ENCODE data around the gene ARHGAP19. TPM values are rescaled to one million over a fixed set of nuclear protein-coding genes. Genes with fewer than 3 reads are reported as not detected.

The ARHGAP19 gene
- total RNA-seq, 2 donors from 2014 or later = 8.0 to 9.8 TPM

- no peak for DNase-seq
- Histone ChIP-seq H3K4me1 (no peaks in the 10 kb centered on the region), H3K27ac (no peak overlapping the region), H3K27me3 (peaks cover 6% of the 10 kb centered on the region), H3K4me3 (no peak overlapping the region), H3K9ac (ENCODE audit: low read depth in 2 of 2, low read length in 2 of 2) (no peak overlapping the region), H3K9me3 (no peaks in the 10 kb centered on the region), H3K36me3 (no peaks in the 10 kb centered on the region)
- intact Hi-C loops (cut with DNase I) = no loop called here
- TF ChIP-seq, protein P1, sequence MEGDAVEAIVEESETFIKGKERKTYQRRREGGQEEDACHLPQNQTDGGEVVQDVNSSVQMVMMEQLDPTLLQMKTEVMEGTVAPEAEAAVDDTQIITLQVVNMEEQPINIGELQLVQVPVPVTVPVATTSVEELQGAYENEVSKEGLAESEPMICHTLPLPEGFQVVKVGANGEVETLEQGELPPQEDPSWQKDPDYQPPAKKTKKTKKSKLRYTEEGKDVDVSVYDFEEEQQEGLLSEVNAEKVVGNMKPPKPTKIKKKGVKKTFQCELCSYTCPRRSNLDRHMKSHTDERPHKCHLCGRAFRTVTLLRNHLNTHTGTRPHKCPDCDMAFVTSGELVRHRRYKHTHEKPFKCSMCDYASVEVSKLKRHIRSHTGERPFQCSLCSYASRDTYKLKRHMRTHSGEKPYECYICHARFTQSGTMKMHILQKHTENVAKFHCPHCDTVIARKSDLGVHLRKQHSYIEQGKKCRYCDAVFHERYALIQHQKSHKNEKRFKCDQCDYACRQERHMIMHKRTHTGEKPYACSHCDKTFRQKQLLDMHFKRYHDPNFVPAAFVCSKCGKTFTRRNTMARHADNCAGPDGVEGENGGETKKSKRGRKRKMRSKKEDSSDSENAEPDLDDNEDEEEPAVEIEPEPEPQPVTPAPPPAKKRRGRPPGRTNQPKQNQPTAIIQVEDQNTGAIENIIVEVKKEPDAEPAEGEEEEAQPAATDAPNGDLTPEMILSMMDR (IDR thresholded peaks at IDR 0.05) = no peak
Measured at GRCh38 chr10:97176226-97176625, 116.2 kb downstream of the ARHGAP19 start.

- TF ChIP-seq, protein P1 (IDR thresholded peaks at IDR 0.05) = no peak
- H3K27me3 ChIP-seq = peaks cover 6% of the 10 kb centered on the region
- H3K9ac ChIP-seq (ENCODE audit: low read depth in 2 of 2, low read length in 2 of 2) = no peak overlapping the region
- no peaks in the 10 kb centered on the region for H3K9me3 ChIP-seq
- H3K36me3 ChIP-seq = no peaks in the 10 kb centered on the region
- no peak for DNase-seq
- H3K4me1 ChIP-seq = no peaks in the 10 kb centered on the region
- intact Hi-C loops (cut with DNase I) = no loop called here
- no peak overlapping the region for H3K27ac ChIP-seq
- H3K4me3 ChIP-seq = no peak overlapping the region
Measured at GRCh38 chr10:97175586-97175985, 116.9 kb downstream of the ARHGAP19 start.

- intact Hi-C loops (cut with DNase I) = no loop called here
- H3K9ac ChIP-seq (ENCODE audit: low read depth in 2 of 2, low read length in 2 of 2) = no peak overlapping the region
- no peaks in the 10 kb centered on the region for H3K9me3 ChIP-seq
- no peaks in the 10 kb centered on the region for H3K36me3 ChIP-seq
- no peak overlapping the region for H3K27ac ChIP-seq
- H3K4me3 ChIP-seq = no peak overlapping the region
- H3K4me1 ChIP-seq = no peaks in the 10 kb centered on the region
- DNase-seq = no peak
- TF ChIP-seq, protein P1 (IDR thresholded peaks at IDR 0.05) = no peak
- H3K27me3 ChIP-seq = peaks cover 5% of the 10 kb centered on the region
Measured at GRCh38 chr10:97174941-97175340, 117.5 kb downstream of the ARHGAP19 start.

DNA sequence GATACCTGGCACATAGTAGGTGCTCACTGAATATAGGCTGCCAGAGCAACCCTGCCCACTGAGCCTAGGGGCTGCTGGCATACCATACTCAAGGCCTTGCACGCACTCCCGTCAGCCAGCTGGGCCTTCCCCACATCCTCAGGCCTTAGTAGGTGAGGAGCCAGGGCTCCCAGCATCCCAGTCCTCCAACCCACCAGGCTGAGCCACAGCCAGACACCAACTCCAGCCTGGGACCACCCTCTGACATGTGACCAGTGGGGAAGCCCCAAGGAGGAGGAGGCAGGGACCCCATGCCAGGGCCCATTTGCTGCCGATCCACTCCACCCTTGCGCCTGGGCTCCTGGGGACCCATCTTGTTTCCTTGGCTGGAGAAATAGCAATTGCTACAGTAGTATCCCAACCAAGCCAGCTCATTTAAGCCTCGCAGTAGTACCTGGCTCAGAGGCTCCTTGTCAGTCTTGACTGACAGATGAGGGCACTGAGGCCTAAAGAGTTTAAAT is 118.1 kb downstream of the ARHGAP19 start:
- TF ChIP-seq, protein P1 (IDR thresholded peaks at IDR 0.05) = no peak
- H3K4me3 ChIP-seq = no peak overlapping the region
- H3K9me3 ChIP-seq = no peaks in the 10 kb centered on the region
- no peaks in the 10 kb centered on the region for H3K27me3 ChIP-seq
- H3K27ac ChIP-seq = no peak overlapping the region
- intact Hi-C loops (cut with DNase I) = no loop called here
- no peak for DNase-seq
- H3K9ac ChIP-seq (ENCODE audit: low read depth in 2 of 2, low read length in 2 of 2) = no peak overlapping the region
- no peaks in the 10 kb centered on the region for H3K4me1 ChIP-seq
- no peaks in the 10 kb centered on the region for H3K36me3 ChIP-seq

DNA sequence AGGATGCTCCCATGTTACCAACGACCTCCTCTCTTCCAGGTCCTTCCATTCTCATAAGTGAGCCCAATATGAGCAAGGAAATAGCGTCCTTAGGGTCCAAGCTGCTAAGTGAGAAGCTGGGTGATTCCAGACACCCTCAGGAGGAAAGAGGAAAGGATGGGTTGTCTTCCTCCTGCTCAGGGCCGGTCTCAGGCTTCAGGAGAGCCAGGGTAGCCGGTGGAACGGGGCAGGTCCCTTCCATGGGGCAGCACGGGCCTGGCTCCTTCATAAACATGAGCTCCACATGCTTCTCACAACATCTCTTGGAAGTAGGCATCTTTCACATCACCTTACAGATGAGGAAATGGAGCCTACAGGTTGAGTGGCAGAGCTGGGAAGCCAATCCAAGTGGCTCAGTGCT is 119.4 kb downstream of the ARHGAP19 start:
- no peak for DNase-seq
- intact Hi-C loops (cut with DNase I) = no loop called here
- Histone ChIP-seq H3K27me3 (no peaks in the 10 kb centered on the region), H3K4me1 (no peaks in the 10 kb centered on the region), H3K36me3 (no peaks in the 10 kb centered on the region), H3K4me3 (no peak overlapping the region), H3K27ac (no peak overlapping the region), H3K9me3 (no peaks in the 10 kb centered on the region), H3K9ac (ENCODE audit: low read depth in 2 of 2, low read length in 2 of 2) (no peak overlapping the region)
- TF ChIP-seq, protein P1 (IDR thresholded peaks at IDR 0.05) = no peak

Other genes starting within 250 kb of the ARHGAP19 start
- gene SLIT1, start 106.7 kb downstream of the ARHGAP19 start, total RNA-seq = under 1 TPM; 0.17 to 0.24 TPM
- 1 to 10 TPM; 5.0 to 6.1 TPM for gene FRAT1, start 26.6 kb upstream of the ARHGAP19 start, total RNA-seq
- gene FRAT2, start 42.1 kb upstream of the ARHGAP19 start, total RNA-seq = 10 to 100 TPM; 34.3 to 53.1 TPM
- gene RRP12, start 108.7 kb upstream of the ARHGAP19 start, total RNA-seq = 10 to 100 TPM; 11.5 to 30.4 TPM
- gene PGAM1, start 133.6 kb upstream of the ARHGAP19 start, total RNA-seq = 100 to 1,000 TPM; 392 to 453 TPM
- gene EXOSC1, start 153.4 kb upstream of the ARHGAP19 start, total RNA-seq = 10 to 100 TPM; 22.5 to 35.5 TPM
- gene ZDHHC16, start 153.5 kb upstream of the ARHGAP19 start, total RNA-seq = 10 to 100 TPM; 31.4 to 57.0 TPM
- gene MMS19, start 205.8 kb upstream of the ARHGAP19 start, total RNA-seq = 10 to 100 TPM; 43.7 to 62.2 TPM
- 1 to 10 TPM; 1.8 to 3.2 TPM for gene UBTD1, start 206.3 kb upstream of the ARHGAP19 start, total RNA-seq

Measured in colonic mucosa (tissue), 4 donors.